Measurements from ENCODE around the gene NKAIN2. TPM values are rescaled to one million over a fixed set of nuclear protein-coding genes. Genes with fewer than 3 reads are reported as not detected.

NKAIN2 gene
- total and polyA plus RNA-seq, 2 experiments from 2014 or later = 0.22 TPM; not detected in 1

- no peaks in the 10 kb centered on the region for H3K9me3 ChIP-seq (ENCODE audit: low read depth)
- no peak for DNase-seq (ENCODE audit: low read depth in 1 of 2, low spot score in 1 of 2)
- no peaks in the 10 kb centered on the region for H3K4me1 ChIP-seq (ENCODE audit: low read depth)
- no peak overlapping the region for H3K4me3 ChIP-seq
- TF ChIP-seq, protein P1, sequence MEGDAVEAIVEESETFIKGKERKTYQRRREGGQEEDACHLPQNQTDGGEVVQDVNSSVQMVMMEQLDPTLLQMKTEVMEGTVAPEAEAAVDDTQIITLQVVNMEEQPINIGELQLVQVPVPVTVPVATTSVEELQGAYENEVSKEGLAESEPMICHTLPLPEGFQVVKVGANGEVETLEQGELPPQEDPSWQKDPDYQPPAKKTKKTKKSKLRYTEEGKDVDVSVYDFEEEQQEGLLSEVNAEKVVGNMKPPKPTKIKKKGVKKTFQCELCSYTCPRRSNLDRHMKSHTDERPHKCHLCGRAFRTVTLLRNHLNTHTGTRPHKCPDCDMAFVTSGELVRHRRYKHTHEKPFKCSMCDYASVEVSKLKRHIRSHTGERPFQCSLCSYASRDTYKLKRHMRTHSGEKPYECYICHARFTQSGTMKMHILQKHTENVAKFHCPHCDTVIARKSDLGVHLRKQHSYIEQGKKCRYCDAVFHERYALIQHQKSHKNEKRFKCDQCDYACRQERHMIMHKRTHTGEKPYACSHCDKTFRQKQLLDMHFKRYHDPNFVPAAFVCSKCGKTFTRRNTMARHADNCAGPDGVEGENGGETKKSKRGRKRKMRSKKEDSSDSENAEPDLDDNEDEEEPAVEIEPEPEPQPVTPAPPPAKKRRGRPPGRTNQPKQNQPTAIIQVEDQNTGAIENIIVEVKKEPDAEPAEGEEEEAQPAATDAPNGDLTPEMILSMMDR (IDR thresholded peaks at IDR 0.05; ENCODE audit: low read depth, low read length) = no peak
- H3K27me3 ChIP-seq = no peaks in the 10 kb centered on the region
- H3K27ac ChIP-seq = no peak overlapping the region
- no peaks in the 10 kb centered on the region for H3K36me3 ChIP-seq
Measured at GRCh38 chr6:124420116-124420840, 616.6 kb downstream of the NKAIN2 start.

DNA sequence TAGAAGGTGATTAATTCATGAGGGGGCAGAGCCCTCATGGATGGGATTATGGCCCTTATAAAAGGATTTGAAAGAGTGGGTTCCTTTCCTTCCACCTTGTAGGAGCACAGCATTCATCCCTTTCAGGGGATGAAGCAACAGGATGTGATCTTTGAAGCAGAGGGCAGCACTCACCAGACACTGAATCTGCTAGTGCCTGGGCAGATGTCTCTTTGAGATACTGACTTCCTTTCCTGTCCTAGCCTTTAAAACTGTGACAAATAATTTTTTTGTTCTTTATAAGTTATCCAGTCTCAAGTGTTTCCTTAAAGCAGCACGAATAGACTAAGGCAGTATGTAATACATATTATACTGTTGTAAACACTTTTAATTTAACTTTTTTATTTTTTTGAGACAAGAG is 620.0 kb downstream of the NKAIN2 start:
- Histone ChIP-seq H3K27ac (no peak overlapping the region), H3K9me3 (ENCODE audit: low read depth) (no peaks in the 10 kb centered on the region), H3K4me3 (no peak overlapping the region), H3K4me1 (ENCODE audit: low read depth) (no peaks in the 10 kb centered on the region), H3K27me3 (no peaks in the 10 kb centered on the region), H3K36me3 (no peaks in the 10 kb centered on the region)
- TF ChIP-seq, protein P1 (IDR thresholded peaks at IDR 0.05; ENCODE audit: low read depth, low read length) = no peak
- DNase-seq (ENCODE audit: low read depth in 1 of 2, low spot score in 1 of 2) = no peak

- DNase-seq (ENCODE audit: low read depth in 1 of 2, low spot score in 1 of 2) = no peak
- no peaks in the 10 kb centered on the region for H3K9me3 ChIP-seq (ENCODE audit: low read depth)
- H3K4me3 ChIP-seq = no peak overlapping the region
- H3K4me1 ChIP-seq (ENCODE audit: low read depth) = no peaks in the 10 kb centered on the region
- TF ChIP-seq, protein P1 (IDR thresholded peaks at IDR 0.05; ENCODE audit: low read depth, low read length) = no peak
- no peaks in the 10 kb centered on the region for H3K36me3 ChIP-seq
- H3K27ac ChIP-seq = no peak overlapping the region
- H3K27me3 ChIP-seq = no peaks in the 10 kb centered on the region
Measured at GRCh38 chr6:124430740-124431318, 627.2 kb downstream of the NKAIN2 start.

DNA sequence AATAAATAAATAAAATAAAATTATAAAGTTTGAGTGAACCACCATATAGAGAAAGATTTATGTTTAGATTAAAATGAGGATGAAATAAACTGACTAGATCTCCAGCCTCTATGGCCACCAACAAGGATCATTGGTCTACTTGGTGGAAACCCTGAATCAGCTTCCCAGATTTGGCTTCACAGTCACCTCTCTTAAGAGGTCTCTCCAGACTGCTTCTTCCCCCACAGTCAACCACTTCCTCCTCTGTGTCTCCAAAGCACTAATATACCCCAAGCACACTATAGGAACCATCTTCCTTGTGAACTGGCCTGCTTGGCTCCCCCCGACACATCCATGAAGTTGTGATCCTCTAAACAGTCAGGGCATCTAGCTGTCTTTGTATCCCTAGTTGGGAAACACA is 629.0 kb downstream of the NKAIN2 start:
- TF ChIP-seq, protein P1 (IDR thresholded peaks at IDR 0.05; ENCODE audit: low read depth, low read length) = no peak
- Histone ChIP-seq H3K36me3 (no peaks in the 10 kb centered on the region), H3K9me3 (ENCODE audit: low read depth) (no peaks in the 10 kb centered on the region), H3K4me3 (no peak overlapping the region), H3K27ac (no peak overlapping the region), H3K27me3 (no peaks in the 10 kb centered on the region), H3K4me1 (ENCODE audit: low read depth) (no peaks in the 10 kb centered on the region)
- DNase-seq (ENCODE audit: low read depth in 1 of 2, low spot score in 1 of 2) = no peak

GRCh38 chr6:124433387-124434160 is 629.9 kb downstream of the NKAIN2 start:
- Histone ChIP-seq H3K27me3 (no peaks in the 10 kb centered on the region), H3K4me3 (no peak overlapping the region), H3K4me1 (ENCODE audit: low read depth) (peaks cover 3% of the 10 kb centered on the region), H3K9me3 (ENCODE audit: low read depth) (no peaks in the 10 kb centered on the region), H3K36me3 (no peaks in the 10 kb centered on the region), H3K27ac (no peak overlapping the region)
- TF ChIP-seq, protein P1 (IDR thresholded peaks at IDR 0.05; ENCODE audit: low read depth, low read length) = no peak
- no peak for DNase-seq (ENCODE audit: low read depth in 1 of 2, low spot score in 1 of 2)

Data from cardiac muscle cell (in vitro differentiated cells and primary cell).